Caco-2 (cell line): ENCODE data around the gene CDH11. TPM values are rescaled to one million over a fixed set of nuclear protein-coding genes. Genes with fewer than 3 reads are reported as not detected.

Experiments
- BruUV-seq: library from RNA; stranded (reverse); fragments of 400-500 nt; replicated peaks from 2 replicates; lab custom pipeline; 2021; lab: Mats Ljungman, UMichigan
- CTCF ChIA-PET: fragments of 300-600 bp; sonication (Branson Sonifier 250); formaldehyde crosslinking; loops from one replicate; lab custom pipeline; 2022; ENCODE audit warnings: antibody characterized with exemption; lab: Charles Lee
- POLR2A ChIA-PET: fragments of 300-600 bp; sonication (Branson Sonifier 250); formaldehyde crosslinking; loops from one replicate; lab custom pipeline; 2022; ENCODE audit warnings: antibody characterized with exemption; lab: Charles Lee
- DNase-seq, 2 experiments: peaks; one replicate each; pipeline versions ENCODE4 v3.0.0 to v3.0.0-alpha.2; 2020 to 2022
- H3K27me3 ChIP-seq: replicated peaks from 2 replicates; pipeline ENCODE4 v1.6.0; 2011; ENCODE audit warnings: low read length; ENCODE audit not compliant: control insufficient read depth, insufficient read depth
- H3K36me3 ChIP-seq: 2 replicates; pipeline ENCODE4 v1.5.1; 2011; ENCODE audit warnings: low read length; ENCODE audit not compliant: control insufficient read depth, insufficient read depth
- H3K4me1 ChIP-seq: fragments of 250-450 bp; sonication (Bioruptor Pico); 2 replicates; pipeline ENCODE4 v1.5.1; 2020; ENCODE audit warnings: mild to moderate bottlenecking
- H3K4me3 ChIP-seq: 2 replicates; pipeline ENCODE4 v1.5.1; 2011; ENCODE audit warnings: low read depth, mild to moderate bottlenecking, control low read depth, low read length
- H3K9me3 ChIP-seq: fragments of 250-450 bp; sonication (Bioruptor Pico); 2 replicates; pipeline ENCODE4 v1.5.1; 2020; ENCODE audit warnings: mild to moderate bottlenecking, moderate library complexity
- H3K27ac Mint-ChIP-seq: one replicate; pipeline ENCODE4 v1.8.0; 2022; ENCODE audit warnings: mixed read lengths; ENCODE audit not compliant: unreplicated experiment
- H3K27me3 Mint-ChIP-seq: one replicate; pipeline ENCODE4 v1.8.0; 2022; ENCODE audit warnings: mixed read lengths; ENCODE audit not compliant: insufficient read depth, unreplicated experiment
- H3K36me3 Mint-ChIP-seq: one replicate; pipeline ENCODE4 v1.8.0; 2022; ENCODE audit warnings: mild to moderate bottlenecking, mixed read lengths; ENCODE audit not compliant: insufficient read depth, unreplicated experiment
- H3K4me1 Mint-ChIP-seq: one replicate; pipeline ENCODE4 v1.8.0; 2022; ENCODE audit warnings: low read depth, mixed read lengths; ENCODE audit not compliant: unreplicated experiment
- H3K4me3 Mint-ChIP-seq: one replicate; pipeline ENCODE4 v1.8.0; 2022; ENCODE audit warnings: mild to moderate bottlenecking, moderate library complexity, mixed read lengths; ENCODE audit not compliant: unreplicated experiment
- H3K9me3 Mint-ChIP-seq: one replicate; pipeline ENCODE4 v1.8.0; 2022; ENCODE audit warnings: mixed read lengths; ENCODE audit not compliant: unreplicated experiment
- intact Hi-C: fragments of 100-400 bp; cut with micrococcal nuclease; formaldehyde crosslinking; loops from one replicate; pipeline ENCODE4 v1.10.0; 2022; ENCODE audit not compliant: unreplicated experiment
- total RNA-seq: library from RNA; stranded (reverse); gene quantifications from 2 replicates; pipeline ENCODE4 v1.2.3, GENCODE V29; 2022
- TF ChIP-seq, protein P1 (sequence below), 2 experiments: fragments of 200-600 bp in 1 of 2; IDR thresholded peaks; 1 replicate in 1 of 2; 2 replicates in 1 of 2; pipeline versions ENCODE4 v1.5.1 to v1.8.0; 2011 to 2022; ENCODE audit warnings: antibody characterized with exemption in 1 of 2, control low read depth in 1 of 2, inconsistent platforms in 1 of 2, low read depth in 1 of 2, low read length in 1 of 2, mild to moderate bottlenecking in 1 of 2, moderate library complexity in 1 of 2; ENCODE audit not compliant: insufficient read depth in 1 of 2, severe bottlenecking in 1 of 2, unreplicated experiment in 1 of 2

The CDH11 gene
- total RNA-seq, 1 experiment from 2014 or later, result not detected

DNA sequence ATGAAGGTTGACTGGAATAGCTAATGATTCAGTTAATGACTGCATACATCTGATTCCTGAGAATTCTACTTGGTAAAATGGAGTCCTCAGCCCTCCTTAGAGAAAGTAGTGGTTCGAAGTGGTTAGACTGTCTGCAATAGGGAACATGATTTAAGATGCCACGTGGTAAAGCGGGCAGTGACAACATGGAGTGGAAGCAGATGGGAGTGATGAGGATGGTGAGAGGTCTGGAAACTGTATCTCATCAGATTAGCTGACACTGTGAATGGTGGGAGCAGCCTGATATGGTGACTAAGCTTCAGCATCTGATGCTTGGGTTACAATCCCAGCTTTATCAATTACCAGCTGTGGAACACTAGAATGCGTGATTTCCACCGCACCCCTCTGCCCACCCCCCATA is 8.4 kb downstream of the CDH11 start:
- H3K4me3 ChIP-seq, result no peak overlapping the region
- DNase-seq, result no peak
- no peak overlapping the region for H3K27ac Mint-ChIP-seq
- H3K9me3 ChIP-seq, result no peaks in the 10 kb centered on the region
- ChIA-PET CTCF (no interaction called here), POLR2A (no interaction called here)
- H3K27me3 ChIP-seq, result no peaks in the 10 kb centered on the region
- intact Hi-C loops, result no loop called here
- H3K36me3 ChIP-seq, result no peaks in the 10 kb centered on the region
- no peaks in the 10 kb centered on the region for H3K4me1 ChIP-seq
- no peak overlapping the region for H3K4me3 Mint-ChIP-seq
- TF ChIP-seq, protein P1, sequence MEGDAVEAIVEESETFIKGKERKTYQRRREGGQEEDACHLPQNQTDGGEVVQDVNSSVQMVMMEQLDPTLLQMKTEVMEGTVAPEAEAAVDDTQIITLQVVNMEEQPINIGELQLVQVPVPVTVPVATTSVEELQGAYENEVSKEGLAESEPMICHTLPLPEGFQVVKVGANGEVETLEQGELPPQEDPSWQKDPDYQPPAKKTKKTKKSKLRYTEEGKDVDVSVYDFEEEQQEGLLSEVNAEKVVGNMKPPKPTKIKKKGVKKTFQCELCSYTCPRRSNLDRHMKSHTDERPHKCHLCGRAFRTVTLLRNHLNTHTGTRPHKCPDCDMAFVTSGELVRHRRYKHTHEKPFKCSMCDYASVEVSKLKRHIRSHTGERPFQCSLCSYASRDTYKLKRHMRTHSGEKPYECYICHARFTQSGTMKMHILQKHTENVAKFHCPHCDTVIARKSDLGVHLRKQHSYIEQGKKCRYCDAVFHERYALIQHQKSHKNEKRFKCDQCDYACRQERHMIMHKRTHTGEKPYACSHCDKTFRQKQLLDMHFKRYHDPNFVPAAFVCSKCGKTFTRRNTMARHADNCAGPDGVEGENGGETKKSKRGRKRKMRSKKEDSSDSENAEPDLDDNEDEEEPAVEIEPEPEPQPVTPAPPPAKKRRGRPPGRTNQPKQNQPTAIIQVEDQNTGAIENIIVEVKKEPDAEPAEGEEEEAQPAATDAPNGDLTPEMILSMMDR (IDR thresholded peaks at IDR 0.05; ENCODE audit: insufficient read depth in 1 of 2, low read depth in 1 of 2, low read length in 1 of 2, severe bottlenecking in 1 of 2, unreplicated experiment in 1 of 2), result no peak
- BruUV-seq, result no TSS peak
- peaks cover 6% of the 10 kb centered on the region for H3K27me3 Mint-ChIP-seq
- no peaks in the 10 kb centered on the region for H3K9me3 Mint-ChIP-seq
- no peaks in the 10 kb centered on the region for H3K4me1 Mint-ChIP-seq
- H3K36me3 Mint-ChIP-seq, result no peaks in the 10 kb centered on the region

DNA sequence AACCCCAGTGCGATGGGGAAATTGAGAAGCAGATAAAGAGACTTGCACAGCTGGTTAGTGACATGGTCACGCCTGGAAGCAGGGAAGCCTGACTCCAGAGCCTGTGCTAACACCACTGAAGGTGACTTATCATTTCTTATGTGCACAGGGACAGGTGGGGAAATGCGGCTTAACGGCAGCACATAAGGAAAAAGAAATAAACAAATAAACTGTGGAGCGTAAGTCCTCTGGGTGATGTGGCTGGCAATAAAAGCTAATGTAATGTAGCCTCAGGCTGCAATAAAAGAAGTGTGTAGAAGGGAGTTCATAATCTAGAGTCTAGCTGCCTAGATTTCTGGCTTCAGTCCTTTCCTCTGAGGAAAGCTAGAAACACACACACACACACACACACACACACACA is 10.6 kb downstream of the CDH11 start:
- Mint-ChIP-seq H3K27me3 (no peaks in the 10 kb centered on the region), H3K27ac (no peak overlapping the region), H3K9me3 (no peaks in the 10 kb centered on the region), H3K4me3 (no peak overlapping the region), H3K4me1 (no peaks in the 10 kb centered on the region), H3K36me3 (no peaks in the 10 kb centered on the region)
- intact Hi-C loops, result no loop called here
- CTCF ChIA-PET, result no interaction called here
- Histone ChIP-seq H3K4me3 (no peak overlapping the region), H3K4me1 (no peaks in the 10 kb centered on the region), H3K36me3 (no peaks in the 10 kb centered on the region), H3K9me3 (no peaks in the 10 kb centered on the region), H3K27me3 (no peaks in the 10 kb centered on the region)
- BruUV-seq, result no TSS peak
- POLR2A ChIA-PET, result no interaction called here
- TF ChIP-seq, protein P1 (IDR thresholded peaks at IDR 0.05; ENCODE audit: insufficient read depth in 1 of 2, low read depth in 1 of 2, low read length in 1 of 2, severe bottlenecking in 1 of 2, unreplicated experiment in 1 of 2), result no peak
- DNase-seq, result no peak

DNA sequence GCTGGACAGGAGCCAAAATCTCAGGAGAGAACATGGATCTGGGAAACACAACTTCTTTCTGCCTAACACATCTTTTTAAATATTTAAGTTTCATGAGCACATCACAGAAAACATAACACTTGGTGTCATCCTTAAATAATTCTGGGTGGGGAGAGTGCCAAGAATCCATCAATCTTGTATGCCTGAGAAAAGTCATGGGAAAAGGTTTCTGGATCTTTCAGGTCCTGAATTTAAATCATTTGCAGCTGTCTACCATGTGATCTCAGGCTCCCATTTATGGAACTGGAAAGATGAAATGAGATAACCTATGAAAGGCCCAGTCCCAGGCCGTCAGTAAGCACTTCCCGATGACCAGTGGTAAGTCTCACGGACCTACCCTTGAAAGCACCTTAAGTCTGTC is 15.1 kb downstream of the CDH11 start:
- no peaks in the 10 kb centered on the region for H3K4me1 ChIP-seq
- peaks cover 7% of the 10 kb centered on the region for H3K27me3 Mint-ChIP-seq
- H3K4me1 Mint-ChIP-seq, result no peaks in the 10 kb centered on the region
- no peaks in the 10 kb centered on the region; the same call in 1 of the 2 replicates for H3K27me3 ChIP-seq
- no peak for DNase-seq
- no peak overlapping the region for H3K4me3 Mint-ChIP-seq
- H3K4me3 ChIP-seq, result no peak overlapping the region
- BruUV-seq, result no TSS peak
- H3K27ac Mint-ChIP-seq, result no peak overlapping the region
- H3K36me3 ChIP-seq, result no peaks in the 10 kb centered on the region
- H3K9me3 Mint-ChIP-seq, result no peaks in the 10 kb centered on the region
- POLR2A ChIA-PET, result no interaction called here
- intact Hi-C loops, result no loop called here
- H3K36me3 Mint-ChIP-seq, result no peaks in the 10 kb centered on the region
- TF ChIP-seq, protein P1 (IDR thresholded peaks at IDR 0.05; ENCODE audit: insufficient read depth in 1 of 2, low read depth in 1 of 2, low read length in 1 of 2, severe bottlenecking in 1 of 2, unreplicated experiment in 1 of 2), result no peak
- no peaks in the 10 kb centered on the region for H3K9me3 ChIP-seq
- CTCF ChIA-PET, result no interaction called here
